Mesenteric fat pad (tissue), 1 donor: ENCODE results near the gene PWWP2A. TPM values are rescaled to one million over a fixed set of nuclear protein-coding genes. Genes with fewer than 3 reads are reported as not detected.

Source experiments
- DNase-seq: peaks from one replicate; pipeline ENCODE4 v3.0.0-alpha.2; 2020; ENCODE audit warnings: low spot score
- total RNA-seq: library from RNA; stranded (reverse); fragmentation: NEBNext Ultra II Directional; extraction: Animal tissue kit (Norgen Biotek cat#: 25700); gene quantifications from one replicate; pipeline ENCODE4 v1.2.1, GENCODE V29; 2021
- donor health status: DM: yes; HTN: yes; CAD: no.

PWWP2A gene
- total RNA-seq, 1 donor from 2014 or later: 20.0 TPM

DNA sequence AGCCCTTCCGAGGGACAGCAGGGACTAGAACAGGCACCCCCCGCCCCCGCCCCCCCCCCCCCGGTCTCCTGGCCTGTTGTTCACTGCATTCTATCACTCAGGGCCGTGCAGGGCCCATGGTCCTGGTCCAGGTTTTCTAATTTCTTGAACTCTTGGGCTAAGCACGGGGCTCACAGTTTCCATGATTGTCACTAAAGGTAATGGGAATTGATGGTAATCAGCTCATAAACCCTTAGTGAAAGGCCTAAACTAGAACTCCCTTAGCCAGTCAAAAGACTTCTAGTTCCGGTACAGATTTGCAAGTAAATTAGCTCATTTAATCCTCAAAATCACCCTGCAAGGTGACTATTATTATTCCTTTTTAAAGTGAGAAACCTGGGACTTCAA is 14.7 kb upstream of the PWWP2A start:
- no peak for DNase-seq

DNA sequence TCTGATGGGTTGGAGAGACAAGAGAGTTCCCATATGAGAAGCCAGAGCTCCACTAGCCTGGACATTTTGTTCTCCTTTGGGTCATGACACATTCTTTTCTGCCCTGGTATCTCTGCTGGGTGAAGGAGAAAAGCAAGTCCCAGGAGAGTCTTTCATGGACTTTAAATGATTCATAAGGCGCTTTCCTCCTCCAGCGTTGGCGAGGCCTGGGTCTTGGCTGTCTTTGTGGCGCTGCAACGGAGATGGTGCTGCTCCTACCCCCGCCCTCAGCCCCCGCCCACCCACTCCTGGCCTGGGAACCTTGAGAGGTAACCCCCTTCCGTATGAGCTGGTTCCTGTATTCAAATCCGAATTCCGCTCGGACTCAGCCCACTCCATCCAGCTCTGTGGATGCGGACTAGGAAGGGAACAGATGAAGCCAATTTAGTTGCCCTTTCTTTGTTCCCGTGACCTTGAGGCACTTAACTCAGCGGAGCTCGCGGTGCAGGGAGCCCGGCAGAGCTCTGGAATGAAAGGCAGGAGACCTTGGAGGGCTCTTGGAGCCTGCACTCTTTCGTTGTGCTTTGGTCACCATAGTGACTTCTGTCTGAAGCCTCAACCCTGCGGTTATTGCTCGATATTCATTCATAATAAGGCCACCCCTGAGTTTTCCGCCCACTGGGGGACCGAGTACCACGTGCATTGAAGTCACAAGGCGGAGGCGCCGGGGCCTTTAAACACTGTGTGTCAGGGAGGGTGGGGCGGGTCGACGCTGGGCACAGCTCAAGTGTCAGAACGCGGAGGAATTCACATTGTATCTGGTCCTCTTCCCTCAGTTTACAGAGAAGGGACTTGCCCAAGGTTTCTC is 14.0 kb upstream of the PWWP2A start:
- no peak for DNase-seq

- no peak for DNase-seq
Observed at GRCh38 chr5:160129841-160130240, 10.6 kb upstream of the PWWP2A start.

DNA sequence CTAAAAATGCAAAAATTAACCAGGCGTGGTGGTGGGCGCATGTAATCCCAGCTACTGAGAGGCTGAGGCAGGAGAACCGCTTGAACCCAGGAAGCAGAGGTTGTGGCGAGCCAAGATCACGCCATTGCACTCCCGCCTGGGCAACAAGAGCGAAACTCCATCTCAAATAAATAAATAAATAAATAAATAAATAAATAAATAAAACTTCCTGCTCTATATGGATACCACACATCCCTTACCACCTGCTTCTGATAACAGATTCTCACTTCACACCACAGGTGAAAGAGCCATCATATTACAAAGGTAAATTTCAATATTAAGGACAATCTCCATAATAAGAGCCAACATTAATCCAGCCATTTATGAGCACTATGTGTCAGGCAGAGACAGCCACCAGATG is 9.4 kb upstream of the PWWP2A start:
- no peak for DNase-seq

GRCh38 chr5:160119905-160120266 is 636 bp upstream of the PWWP2A start:
- DNase-seq: no peak

- no peak for DNase-seq
Observed at GRCh38 chr5:160118349-160119141, 705 bp downstream of the PWWP2A start.

- DNase-seq: no peak
Observed at GRCh38 chr5:160116991-160117390, 2.3 kb downstream of the PWWP2A start.

DNA sequence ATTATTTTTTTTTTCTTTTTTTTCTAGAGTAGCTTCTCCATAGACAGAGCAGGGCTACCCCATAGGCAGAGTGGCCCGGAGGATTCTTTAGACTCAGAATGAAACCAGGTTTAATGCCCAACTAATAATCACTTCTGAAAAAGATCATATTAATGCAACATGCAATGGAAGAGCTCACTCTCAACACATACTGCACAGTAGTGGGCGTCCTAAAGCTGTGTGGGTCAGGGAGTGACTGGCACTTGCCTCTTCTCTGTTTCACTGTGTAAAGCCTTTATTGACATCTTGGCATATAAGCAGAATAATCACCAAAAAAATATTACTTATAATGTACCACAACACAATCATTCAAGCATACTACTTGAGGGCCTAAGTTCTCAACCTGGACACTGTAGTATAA is 11.1 kb downstream of the PWWP2A start:
- DNase-seq: no peak

DNA sequence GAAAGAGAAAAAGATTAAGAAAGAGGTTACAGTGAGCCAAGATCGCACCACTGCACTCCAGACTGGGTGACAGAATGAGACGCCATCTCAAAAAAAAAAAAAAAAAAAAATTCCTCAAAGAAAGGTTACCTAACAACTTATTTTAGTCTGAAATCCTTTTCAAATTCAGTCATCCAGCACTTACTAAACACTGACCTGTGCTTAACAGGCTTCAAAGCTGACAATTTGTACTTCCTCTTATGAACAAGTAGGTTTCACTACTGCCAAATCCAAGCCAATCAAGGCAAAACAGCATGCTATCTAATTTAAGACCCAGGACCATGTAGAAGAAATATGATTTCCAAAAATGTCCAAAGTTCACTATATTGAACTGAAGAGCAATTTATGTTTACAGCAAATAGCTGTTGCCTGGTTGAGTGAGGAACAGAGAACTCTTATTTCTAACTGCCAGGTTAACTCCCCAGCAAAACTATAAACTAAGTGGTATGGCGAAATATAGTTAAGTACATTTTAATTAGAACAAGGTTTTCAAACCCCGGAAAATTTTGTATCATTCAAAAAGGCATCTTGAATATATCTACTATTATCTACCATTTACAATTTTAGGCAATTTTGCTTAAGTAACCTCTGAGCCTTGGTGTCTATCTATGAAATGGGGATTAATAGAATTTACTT is 13.4 kb downstream of the PWWP2A start:
- DNase-seq: no peak

DNA sequence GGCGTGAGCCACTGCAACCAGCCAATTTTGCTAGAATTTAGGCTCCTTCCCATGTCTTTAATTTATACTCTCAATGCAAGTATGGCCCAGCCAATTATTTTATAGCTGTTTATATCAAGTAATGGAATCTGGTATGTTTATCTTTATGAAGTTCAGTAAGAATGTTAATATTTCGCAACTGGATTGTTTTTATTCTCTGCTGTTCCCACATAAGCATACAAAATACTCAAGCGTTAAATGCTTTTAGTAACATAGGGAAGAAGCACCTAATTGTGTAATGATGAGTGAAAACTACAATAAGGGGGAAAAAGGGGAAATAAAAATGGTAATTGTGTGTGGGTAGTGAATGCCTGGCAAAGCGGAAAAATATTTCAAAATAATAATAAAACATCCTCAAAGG is 21.3 kb downstream of the PWWP2A start:
- DNase-seq: no peak

GRCh38 chr5:160096178-160096577 is 23.1 kb downstream of the PWWP2A start:
- no peak for DNase-seq

DNA sequence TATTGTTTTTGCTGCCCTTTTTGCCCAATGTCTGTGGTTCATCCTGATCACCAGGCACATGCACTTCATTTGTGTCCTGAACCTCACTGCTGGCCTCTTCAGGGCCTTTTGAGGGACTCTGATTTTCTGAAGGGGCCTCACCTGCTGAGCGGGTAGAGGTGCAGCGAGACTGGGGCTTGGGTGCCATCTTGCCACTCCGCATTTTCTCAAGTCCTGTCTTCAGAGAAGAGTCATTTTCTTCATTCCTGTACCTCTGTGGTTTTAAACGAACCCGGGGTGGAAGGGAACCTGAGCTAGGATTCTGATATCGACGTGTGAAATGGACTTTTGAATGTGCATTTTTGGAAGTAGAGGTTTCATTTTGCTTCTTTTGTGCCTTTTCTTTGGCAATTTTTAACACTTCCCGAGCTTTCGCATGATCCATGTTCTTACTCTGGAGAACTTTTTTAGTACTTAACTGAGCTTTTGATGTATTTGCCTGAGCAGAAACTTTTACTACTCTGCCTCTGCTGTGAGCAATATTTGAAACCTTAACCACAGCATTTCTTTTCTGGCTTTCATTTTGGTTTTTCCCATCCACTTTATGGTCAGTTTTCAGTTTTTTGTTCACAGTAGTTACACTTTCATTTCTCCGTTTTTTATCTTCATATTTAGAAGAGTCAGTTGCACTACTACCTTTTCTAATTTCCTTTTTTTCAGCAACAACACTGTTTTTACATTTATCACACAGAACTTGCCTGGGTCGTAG is 26.1 kb downstream of the PWWP2A start:
- DNase-seq: no peak

GRCh38 chr5:160092514-160092913 is 26.7 kb downstream of the PWWP2A start:
- no peak for DNase-seq

- DNase-seq: no peak
Observed at GRCh38 chr5:160090059-160090458, 29.2 kb downstream of the PWWP2A start.

GRCh38 chr5:160089531-160089930 is 29.7 kb downstream of the PWWP2A start:
- no peak for DNase-seq

DNA sequence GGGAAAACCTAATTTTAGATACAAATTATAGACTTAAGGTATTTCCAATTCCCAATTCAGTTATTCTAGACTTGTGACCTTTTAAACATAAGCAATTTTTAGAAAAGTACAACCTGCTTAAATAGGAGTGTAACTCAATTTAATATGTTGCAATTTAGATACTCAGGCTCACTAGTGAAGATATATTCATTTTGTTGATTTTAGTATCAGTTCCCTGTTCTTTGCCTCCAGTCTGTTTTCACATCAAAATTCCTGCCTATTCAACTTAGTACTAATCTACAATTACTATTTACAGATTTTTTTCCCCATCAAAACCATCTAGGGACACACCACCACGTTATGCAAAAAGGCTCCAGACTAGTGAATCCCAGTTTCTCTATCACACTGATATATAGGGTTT is 30.4 kb downstream of the PWWP2A start:
- DNase-seq: no peak

GRCh38 chr5:160087199-160087598 is 32.1 kb downstream of the PWWP2A start:
- no peak for DNase-seq

GRCh38 chr5:160084144-160084543 is 35.1 kb downstream of the PWWP2A start:
- no peak for DNase-seq

- no peak for DNase-seq
Observed at GRCh38 chr5:160083501-160083900, 35.7 kb downstream of the PWWP2A start.

DNA sequence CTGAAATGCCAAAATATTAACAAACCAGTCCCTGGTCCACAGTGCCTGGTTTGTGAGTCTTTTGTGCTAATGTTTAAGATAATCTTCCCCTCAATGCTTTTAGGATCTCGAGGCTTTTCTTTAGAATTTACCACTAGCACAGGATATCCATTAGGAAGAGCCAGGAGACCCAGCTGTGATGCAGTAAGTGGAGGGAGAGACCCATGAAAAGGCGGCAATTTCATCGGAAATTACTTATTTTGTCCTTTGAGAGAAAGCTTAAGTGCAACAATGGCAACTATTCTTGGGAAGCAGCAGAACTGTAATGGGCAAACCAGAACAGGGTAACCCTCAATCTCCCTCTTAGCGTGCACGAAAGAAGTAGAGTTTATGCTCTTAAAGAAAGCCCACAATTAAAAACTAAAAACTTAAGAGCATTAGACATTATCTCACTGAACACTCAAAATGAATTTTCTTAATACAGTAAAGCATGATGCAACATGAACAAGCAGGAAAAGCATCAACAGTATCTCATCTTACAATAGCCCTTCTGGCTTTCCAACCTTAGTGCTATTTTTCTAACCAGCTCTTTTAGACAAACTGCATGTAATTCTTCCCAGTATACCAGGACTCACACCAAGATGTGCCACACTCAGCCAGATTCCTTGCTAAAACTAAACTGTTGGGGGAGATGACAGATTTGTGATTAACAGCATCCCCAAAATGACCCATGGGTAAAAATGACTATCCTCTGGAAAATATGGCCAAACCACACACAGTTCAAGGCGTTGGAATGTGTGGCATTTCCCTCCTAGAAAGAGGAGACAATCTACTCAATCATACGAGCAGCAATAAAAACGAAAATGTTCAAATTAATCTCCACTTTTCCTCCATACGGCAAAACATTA is 36.4 kb downstream of the PWWP2A start:
- DNase-seq: no peak
